Measurements from ENCODE around the gene TRIM46. TPM values are rescaled to one million over a fixed set of nuclear protein-coding genes. Genes with fewer than 3 reads are reported as not detected.

Gene TRIM46
- total RNA-seq, 1 experiment from 2014 or later = 6.0 TPM

GRCh38 chr1:155137154-155137949 is 36.3 kb upstream of the TRIM46 start:
- Histone ChIP-seq H3K4me3 (peak overlapping the region; percentile 78), H3K9me2 (ENCODE audit: insufficient read depth) (no peaks in the 10 kb centered on the region), H3K27me3 (ENCODE audit: insufficient read depth, low read depth) (no peaks in the 10 kb centered on the region), H3K79me2 (ENCODE audit: low read depth) (peaks cover 47% of the 10 kb centered on the region), H3K4me2 (peak overlapping the region; percentile 94), H3K9me3 (ENCODE audit: insufficient read depth, low read depth) (no peaks in the 10 kb centered on the region), H3K27ac (0 out of 2 replicates have a peak overlapping the region, but pooled peaks have one; percentile 99), H4K20me1 (ENCODE audit: insufficient read depth) (no peaks in the 10 kb centered on the region), H3K36me3 (ENCODE audit: low read depth) (peaks cover 21% of the 10 kb centered on the region), H3F3A (ENCODE audit: insufficient read depth, low read depth) (peaks cover 52% of the 10 kb centered on the region), H3K4me1 (replicated peaks; ENCODE audit: insufficient read depth) (peaks cover 40% of the 10 kb centered on the region), H2AFZ (no peak overlapping the region)
- TF ChIP-seq EZH2 (IDR thresholded peaks at IDR 0.05; ENCODE audit: low read depth) = no peak
- TF ChIP-seq, protein P1, sequence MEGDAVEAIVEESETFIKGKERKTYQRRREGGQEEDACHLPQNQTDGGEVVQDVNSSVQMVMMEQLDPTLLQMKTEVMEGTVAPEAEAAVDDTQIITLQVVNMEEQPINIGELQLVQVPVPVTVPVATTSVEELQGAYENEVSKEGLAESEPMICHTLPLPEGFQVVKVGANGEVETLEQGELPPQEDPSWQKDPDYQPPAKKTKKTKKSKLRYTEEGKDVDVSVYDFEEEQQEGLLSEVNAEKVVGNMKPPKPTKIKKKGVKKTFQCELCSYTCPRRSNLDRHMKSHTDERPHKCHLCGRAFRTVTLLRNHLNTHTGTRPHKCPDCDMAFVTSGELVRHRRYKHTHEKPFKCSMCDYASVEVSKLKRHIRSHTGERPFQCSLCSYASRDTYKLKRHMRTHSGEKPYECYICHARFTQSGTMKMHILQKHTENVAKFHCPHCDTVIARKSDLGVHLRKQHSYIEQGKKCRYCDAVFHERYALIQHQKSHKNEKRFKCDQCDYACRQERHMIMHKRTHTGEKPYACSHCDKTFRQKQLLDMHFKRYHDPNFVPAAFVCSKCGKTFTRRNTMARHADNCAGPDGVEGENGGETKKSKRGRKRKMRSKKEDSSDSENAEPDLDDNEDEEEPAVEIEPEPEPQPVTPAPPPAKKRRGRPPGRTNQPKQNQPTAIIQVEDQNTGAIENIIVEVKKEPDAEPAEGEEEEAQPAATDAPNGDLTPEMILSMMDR (conservative IDR thresholded peaks at IDR 0.05) = no peak
- intact Hi-C loops (cut with micrococcal nuclease; ENCODE audit: unreplicated experiment) = loop anchor here (5.0 kb wide), 1 partner anchor 165 kb away; the partner anchor contains the start of genes CKS1B and SHC1
- POLR2A ChIA-PET (ENCODE audit: unreplicated experiment) = interaction anchor here (0.7 kb wide), 1 partner anchor 30 kb away, joined by 3 read pairs; no protein-coding TSS in a partner anchor
- CTCF ChIA-PET = interaction anchor here (0.6 kb wide), 1 partner anchor 35 kb away, joined by 5 read pairs; no protein-coding TSS in a partner anchor
- no peak for DNase-seq
- BruUV-seq (replicated peaks) = no TSS peak

- peaks cover 21% of the 10 kb centered on the region for H3K4me1 ChIP-seq (replicated peaks; ENCODE audit: insufficient read depth)
- DNase-seq = peak; percentile 63 to 74
- no peaks in the 10 kb centered on the region for H3K9me2 ChIP-seq (ENCODE audit: insufficient read depth)
- no peaks in the 10 kb centered on the region for H3K9me3 ChIP-seq (ENCODE audit: insufficient read depth, low read depth)
- BruUV-seq (replicated peaks) = TSS peak; percentile 26
- TF ChIP-seq, protein P1 (conservative IDR thresholded peaks at IDR 0.05) = no peak
- TF ChIP-seq EZH2 (IDR thresholded peaks at IDR 0.05; ENCODE audit: low read depth) = no peak
- intact Hi-C loops (cut with micrococcal nuclease; ENCODE audit: unreplicated experiment) = loop anchor here (1.0 to 5.0 kb wide), 2 partner anchors 16 to 168 kb away; partner anchors contain the start of genes CKS1B and SHC1
- peaks cover 26% of the 10 kb centered on the region for H3F3A ChIP-seq (ENCODE audit: insufficient read depth, low read depth)
- ChIA-PET CTCF (no interaction called here), POLR2A (ENCODE audit: unreplicated experiment) (no interaction called here)
- peak within 1 kb of the TSS; percentile 88 for H2AFZ ChIP-seq
- H3K79me2 ChIP-seq (ENCODE audit: low read depth) = peaks cover 36% of the 10 kb centered on the region
- peak within 1 kb of the TSS; percentile 92 for H3K4me2 ChIP-seq
- H4K20me1 ChIP-seq (ENCODE audit: insufficient read depth) = no peaks in the 10 kb centered on the region
- H3K4me3 ChIP-seq = peak within 1 kb of the TSS; percentile 64
- no peaks in the 10 kb centered on the region for H3K36me3 ChIP-seq (ENCODE audit: low read depth)
- no peaks in the 10 kb centered on the region for H3K27me3 ChIP-seq (ENCODE audit: insufficient read depth, low read depth)
- H3K27ac ChIP-seq = peak within 1 kb of the TSS; percentile 67
Observed at GRCh38 chr1:155139895-155140629, 33.6 kb upstream of the TRIM46 start, which contains the start of gene DPM3. TSS of gene DPM3 (minus strand) at chr1:155140531. CDS start at chr1:155140240, 291 bp downstream.

DNA sequence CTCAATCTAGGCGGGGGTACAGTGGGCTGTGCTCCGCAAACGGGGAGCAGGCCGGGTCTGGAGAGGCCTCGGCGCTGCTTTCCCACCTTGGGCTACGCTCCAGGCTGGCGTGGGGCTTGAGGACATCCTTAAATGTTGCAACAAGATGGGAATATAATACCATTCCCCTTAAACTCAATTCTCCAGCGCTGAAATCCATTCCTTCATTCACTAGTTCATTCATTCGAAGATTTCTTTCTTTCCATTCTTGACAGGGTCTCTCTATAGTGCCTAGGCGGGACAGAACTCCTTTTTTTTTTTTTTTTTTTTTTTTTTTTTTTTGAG is 33.1 kb upstream of the TRIM46 start:
- CTCF ChIA-PET = no interaction called here
- Histone ChIP-seq H3K27ac (no peak overlapping the region), H3F3A (ENCODE audit: insufficient read depth, low read depth) (peaks cover 21% of the 10 kb centered on the region), H3K27me3 (ENCODE audit: insufficient read depth, low read depth) (no peaks in the 10 kb centered on the region), H2AFZ (peak overlapping the region; percentile 88), H3K36me3 (ENCODE audit: low read depth) (no peaks in the 10 kb centered on the region), H3K4me3 (peak overlapping the region; percentile 64; the same call in 1 of the 2 replicates), H3K4me1 (replicated peaks; ENCODE audit: insufficient read depth) (peaks cover 21% of the 10 kb centered on the region), H3K9me2 (ENCODE audit: insufficient read depth) (no peaks in the 10 kb centered on the region), H3K9me3 (ENCODE audit: insufficient read depth, low read depth) (no peaks in the 10 kb centered on the region), H4K20me1 (ENCODE audit: insufficient read depth) (no peaks in the 10 kb centered on the region), H3K4me2 (peak overlapping the region; percentile 92), H3K79me2 (ENCODE audit: low read depth) (peaks cover 36% of the 10 kb centered on the region)
- no peak for DNase-seq
- intact Hi-C loops (cut with micrococcal nuclease; ENCODE audit: unreplicated experiment) = loop anchor here (1.0 kb wide), 1 partner anchor 16 kb away; no protein-coding TSS in a partner anchor
- POLR2A ChIA-PET (ENCODE audit: unreplicated experiment) = no interaction called here
- TF ChIP-seq, protein P1 (conservative IDR thresholded peaks at IDR 0.05) = no peak
- TF ChIP-seq EZH2 (IDR thresholded peaks at IDR 0.05; ENCODE audit: low read depth) = no peak
- BruUV-seq (replicated peaks) = no TSS peak
